GM12873 (cell line): ENCODE results near the gene RBM15.

ENCODE experiments used
- CTCF ChIP-seq: IDR thresholded peaks from 2 replicates; pipeline ENCODE4 v1.5.1; 2012; ENCODE audit warnings: low read depth, mild to moderate bottlenecking, moderate library complexity, low read length, control low read depth; ENCODE audit not compliant: insufficient read depth; ENCODE audit errors: missing control alignments

RBM15 gene

DNA sequence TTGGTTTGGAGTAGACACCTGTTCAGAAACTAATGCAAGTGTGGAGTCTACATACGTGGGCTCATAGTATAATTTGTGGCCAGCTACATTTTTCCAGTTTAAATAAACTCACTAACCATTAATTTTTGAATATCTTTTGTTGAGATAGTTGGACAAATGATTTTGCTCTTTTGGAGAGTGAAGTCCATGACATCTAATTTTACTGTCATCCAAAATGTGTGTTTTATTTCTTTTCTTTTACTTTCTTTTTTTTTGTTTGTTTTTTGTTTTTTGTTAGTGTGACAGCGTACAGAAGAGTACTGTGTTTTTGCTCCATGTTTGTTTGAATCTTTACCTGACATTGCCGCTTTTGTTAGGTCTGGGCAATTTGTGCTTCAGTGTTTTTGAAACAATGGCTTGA is 5.0 kb downstream of the RBM15 start:
- TF ChIP-seq CTCF, result no peak

DNA sequence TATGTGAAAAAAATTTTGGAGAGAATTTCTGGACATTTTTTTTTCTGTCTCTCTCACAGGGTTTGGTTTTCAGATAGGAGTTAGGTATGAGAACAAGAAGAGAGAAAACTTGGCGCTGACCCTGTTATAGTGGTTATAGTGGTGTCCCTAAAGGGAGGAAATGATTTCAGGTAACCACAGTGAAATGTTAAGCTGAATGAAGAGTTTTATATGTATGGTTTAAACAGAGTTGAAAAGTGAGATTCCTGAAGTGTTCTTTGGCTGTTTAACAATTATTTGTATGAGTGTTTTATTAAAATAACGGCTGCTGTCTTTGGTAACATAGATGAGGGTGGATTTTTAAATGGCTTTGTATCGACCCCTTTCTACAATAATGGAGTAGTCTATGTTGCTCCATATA is 6.3 kb downstream of the RBM15 start:
- no peak for TF ChIP-seq CTCF

GRCh38 chr1:110346690-110347089 is 7.5 kb downstream of the RBM15 start:
- TF ChIP-seq CTCF, result no peak

- TF ChIP-seq CTCF, result no peak
Observed at GRCh38 chr1:110347182-110347893, 8.2 kb downstream of the RBM15 start.

GRCh38 chr1:110348050-110348449 is 8.9 kb downstream of the RBM15 start:
- TF ChIP-seq CTCF, result no peak

DNA sequence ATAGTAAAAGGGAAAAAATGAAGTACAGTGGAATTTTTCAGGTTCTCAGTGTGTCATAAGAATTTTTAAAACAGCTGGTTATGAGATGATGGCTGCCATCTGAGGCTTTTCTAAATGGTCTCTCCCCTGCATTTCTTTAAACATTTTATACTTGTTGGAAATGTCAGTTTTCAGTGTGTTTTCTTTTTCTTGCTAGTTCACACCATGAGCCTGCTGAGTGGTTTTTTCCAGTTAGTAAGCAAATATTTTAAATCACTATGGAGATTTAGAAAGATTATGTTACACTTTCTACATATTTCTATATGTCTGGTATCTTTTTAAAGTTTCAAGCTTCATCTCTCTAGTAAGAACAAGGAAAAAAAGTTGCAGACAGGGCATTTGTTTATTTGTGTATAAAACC is 9.6 kb downstream of the RBM15 start:
- no peak for TF ChIP-seq CTCF

DNA sequence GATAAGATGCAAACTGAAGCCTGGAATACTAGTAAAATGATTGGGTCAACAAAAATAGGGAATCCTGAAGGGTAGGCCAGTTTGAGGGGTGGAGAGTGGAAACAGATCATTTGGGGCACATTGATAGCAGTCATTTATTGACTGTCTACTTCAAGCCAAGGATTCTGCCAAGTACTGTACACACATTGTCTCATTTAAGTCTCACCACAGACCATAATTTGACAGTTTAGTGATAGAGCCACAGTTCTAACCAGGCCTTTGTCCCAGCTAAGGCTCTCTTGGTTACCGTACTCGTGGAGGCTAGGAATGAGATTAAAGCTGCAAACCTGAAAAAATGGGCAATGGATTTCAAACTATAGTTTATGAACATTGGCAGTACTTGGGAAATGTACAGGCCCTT is 11.2 kb downstream of the RBM15 start:
- TF ChIP-seq CTCF, result no peak
